HG02588 (cell line): ENCODE results near the gene CCDC107.
"Not testable (repeated sequence)": the region's sequence is repeated elsewhere in the genome, so short reads cannot be mapped to it uniquely, and the experiment has no call there.

Source experiments
- ATAC-seq: cut with Tn5 transposase; IDR thresholded peaks from one replicate; pipeline ENCODE4 v1.9.1; 2021; ENCODE audit warnings: mild to moderate bottlenecking, moderate library complexity; ENCODE audit not compliant: unreplicated experiment

The CCDC107 gene

GRCh38 chr9:35637427-35637955, 20.6 kb upstream of the CCDC107 start:
- not testable (repeated sequence) for ATAC-seq

DNA sequence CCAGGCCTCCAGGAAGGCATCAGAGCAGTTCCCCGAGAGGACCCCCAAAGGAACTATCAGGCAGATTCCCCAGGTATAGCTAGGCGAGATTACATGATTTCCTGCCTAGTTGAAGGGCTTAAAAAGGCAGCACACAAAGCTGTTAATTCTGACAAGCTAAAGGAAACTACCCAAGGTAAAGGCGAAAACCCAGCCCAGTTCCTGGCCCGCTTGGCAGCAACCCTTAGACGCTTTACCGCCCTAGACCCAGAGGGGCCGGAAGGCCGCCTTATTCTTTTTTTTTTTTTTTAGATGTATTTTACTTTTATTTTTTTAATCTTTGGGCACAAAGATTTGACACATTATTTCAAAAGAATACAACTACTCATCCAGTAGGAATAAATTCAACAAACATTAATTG, 19.3 kb upstream of the CCDC107 start:
- not testable (repeated sequence) for ATAC-seq

DNA sequence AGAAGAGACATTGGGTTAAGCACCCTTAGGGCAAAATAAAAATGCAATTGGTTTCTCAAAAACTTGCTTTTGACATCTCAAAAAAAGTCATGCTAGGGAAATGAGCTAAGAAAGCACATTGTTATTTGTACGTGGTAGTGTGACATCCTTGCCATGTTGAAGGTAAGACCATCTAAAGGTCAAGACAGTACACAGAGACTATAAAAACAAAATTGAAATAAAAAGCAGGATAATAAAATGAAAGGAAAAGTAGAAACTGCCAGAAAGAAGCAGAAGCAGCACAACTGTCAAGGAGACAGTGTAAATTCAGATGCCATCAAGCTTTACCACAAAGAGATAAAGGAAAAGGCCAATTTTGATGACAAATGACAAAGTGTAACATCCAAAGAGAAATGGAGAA, 18.9 kb upstream of the CCDC107 start:
- ATAC-seq = not testable (repeated sequence)

DNA sequence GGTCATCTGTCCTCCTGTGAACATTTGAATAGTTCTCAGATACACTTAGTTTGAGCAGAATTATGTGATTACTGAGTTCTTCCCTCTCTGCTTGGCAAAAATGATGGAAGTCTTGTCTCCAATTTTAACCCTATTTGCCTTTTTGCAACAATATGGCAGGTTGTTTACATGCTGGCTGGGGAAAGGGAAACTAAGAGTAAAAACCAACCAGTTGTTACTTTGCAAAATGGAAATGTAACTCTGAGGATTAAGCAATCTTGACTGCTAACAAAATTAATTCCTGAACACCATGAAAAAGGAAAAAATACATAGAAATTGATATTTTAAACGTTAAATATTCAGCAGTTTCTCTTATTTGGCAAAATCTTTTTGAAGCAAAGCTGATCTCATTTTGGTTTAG, 18.5 kb upstream of the CCDC107 start:
- ATAC-seq = no peak

DNA sequence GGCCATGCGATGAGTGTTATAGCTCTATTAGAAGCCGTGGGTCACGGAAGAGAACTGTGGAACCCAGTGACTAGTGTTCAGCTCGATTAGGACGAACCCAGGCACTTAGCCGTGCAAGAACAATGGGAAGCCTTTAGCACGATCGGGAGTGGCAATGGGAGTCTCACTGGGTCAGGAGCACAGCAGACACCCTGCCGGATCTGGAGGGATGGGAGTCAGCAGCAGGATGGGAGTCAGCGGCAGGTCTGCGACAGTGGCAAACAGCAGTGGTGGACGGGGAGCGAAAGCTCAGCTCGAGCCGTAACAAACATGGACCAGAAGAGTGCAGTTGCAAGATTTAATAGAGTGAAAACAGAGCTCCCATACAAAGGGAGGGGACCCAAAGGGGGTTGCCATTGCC, 17.7 kb upstream of the CCDC107 start:
- not testable (repeated sequence) for ATAC-seq

GRCh38 chr9:35641478-35641877, 16.6 kb upstream of the CCDC107 start:
- ATAC-seq = not testable (repeated sequence)

DNA sequence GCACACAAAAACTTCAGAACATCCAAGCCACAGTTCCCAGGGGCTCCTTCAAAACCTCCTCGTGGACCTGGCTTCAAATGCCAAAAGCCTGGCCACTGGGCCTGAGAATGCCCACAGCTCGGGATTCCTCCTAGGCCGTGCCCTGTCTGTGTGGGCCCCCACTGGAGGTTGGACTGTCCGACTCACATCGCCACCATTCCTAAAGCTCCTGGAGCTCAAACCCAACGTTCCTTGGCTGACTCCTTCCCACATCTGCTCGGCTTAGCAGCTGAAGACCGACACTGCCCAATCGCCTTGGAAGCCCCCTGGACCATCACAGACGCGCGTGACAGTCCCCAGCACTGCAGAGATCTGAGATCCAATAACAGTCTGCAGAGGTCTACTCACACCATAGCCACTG, 15.0 kb upstream of the CCDC107 start:
- ATAC-seq = no peak

DNA sequence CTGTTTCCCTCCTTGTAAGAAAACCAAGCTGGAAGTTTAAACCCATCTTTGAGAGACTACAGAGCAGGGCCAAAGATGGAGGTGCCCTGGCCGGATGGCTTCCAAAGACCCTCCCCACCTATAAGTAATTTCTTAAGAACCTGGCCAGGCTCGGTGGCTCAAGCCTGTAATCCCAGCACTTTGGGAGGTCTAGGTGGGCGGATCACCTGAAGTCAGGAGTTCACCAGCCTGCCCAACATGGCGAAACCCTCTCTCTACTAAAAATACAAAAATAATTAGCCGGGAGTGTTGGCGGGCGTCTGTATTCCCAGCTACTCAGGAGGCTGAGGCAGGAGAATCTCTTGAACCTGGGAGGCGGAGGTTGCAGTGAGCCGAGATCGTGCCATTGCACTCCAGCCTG, 12.4 kb upstream of the CCDC107 start:
- ATAC-seq = not testable (repeated sequence)

DNA sequence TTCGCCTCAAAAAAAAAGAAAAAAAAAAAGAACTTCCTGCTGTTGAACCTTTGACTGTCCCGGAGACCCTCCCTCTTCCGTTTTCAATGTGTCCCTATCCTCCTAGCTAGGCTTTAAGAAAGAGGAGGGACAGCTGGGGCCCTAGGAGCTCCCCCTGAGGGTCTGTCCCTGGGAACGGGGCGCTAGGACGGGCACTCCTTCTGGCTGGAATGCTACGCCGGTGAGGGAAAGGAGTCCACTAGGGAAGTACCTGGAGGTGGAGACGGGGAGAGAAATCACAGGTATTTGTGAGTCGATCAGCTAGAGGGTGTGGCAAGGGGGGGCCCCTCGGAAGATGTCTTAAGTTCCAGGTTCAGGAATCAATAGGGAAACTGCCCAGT, 11.9 kb upstream of the CCDC107 start:
- ATAC-seq = no peak

- peak; percentile 82 for ATAC-seq
These were observed 11.4 kb upstream of the CCDC107 start for GRCh38 chr9:35646533-35647265.

DNA sequence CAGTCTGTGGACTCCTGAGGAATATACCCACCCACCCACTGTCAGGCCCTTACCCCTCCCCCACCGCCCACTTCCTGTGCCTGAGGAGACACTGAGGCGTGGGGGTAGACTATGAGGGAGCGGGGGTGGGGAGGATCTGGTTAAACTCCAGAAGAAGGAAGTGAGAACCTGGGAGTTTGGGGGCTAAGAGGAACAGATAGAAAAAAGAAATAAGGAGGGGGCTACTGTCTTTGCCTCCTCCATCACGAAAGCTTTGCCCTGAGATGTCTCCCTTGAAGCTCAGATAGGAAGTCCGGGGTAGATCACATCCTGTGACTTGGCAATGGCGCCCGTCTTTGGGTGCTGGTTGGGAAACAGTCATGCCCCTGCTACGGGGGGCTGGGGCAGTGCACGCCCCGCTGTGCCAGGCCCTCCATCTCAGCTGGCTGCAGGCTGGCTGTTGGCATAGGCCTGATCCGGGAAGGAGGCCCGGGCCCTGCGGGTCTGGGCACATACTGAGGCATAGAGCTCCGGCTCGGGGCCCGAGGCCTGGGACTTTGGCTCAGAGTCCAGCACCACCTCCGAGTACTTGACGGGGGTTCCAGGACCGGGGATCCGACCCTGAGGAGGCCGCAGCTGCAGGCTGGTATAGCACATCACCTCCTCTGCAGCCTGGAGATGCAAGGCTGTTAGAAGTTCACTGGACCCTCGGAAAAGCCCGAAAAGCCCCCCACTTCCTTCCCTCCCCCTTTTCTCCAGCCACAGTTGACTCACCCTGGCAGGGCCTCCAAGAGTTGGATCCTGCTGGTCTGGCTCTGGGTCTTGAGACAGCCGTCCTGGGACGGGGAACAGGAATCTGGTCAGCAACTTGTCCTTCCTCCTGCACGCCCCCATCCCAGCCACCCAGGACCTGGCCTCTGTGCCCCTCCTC, 8.4 kb upstream of the CCDC107 start:
- no peak for ATAC-seq

- ATAC-seq = no peak
These were observed 7.5 kb upstream of the CCDC107 start, which contains the start of gene SIT1 for GRCh38 chr9:35650341-35651158. Gene SIT1, minus strand, starts transcription at chr9:35650931. Its CDS starts 78 bp downstream, at chr9:35650853.

- no peak for ATAC-seq
These were observed 5.9 kb upstream of the CCDC107 start for GRCh38 chr9:35651956-35652828.

- no peak for ATAC-seq
These were observed 5.3 kb upstream of the CCDC107 start for GRCh38 chr9:35652829-35653209.

DNA sequence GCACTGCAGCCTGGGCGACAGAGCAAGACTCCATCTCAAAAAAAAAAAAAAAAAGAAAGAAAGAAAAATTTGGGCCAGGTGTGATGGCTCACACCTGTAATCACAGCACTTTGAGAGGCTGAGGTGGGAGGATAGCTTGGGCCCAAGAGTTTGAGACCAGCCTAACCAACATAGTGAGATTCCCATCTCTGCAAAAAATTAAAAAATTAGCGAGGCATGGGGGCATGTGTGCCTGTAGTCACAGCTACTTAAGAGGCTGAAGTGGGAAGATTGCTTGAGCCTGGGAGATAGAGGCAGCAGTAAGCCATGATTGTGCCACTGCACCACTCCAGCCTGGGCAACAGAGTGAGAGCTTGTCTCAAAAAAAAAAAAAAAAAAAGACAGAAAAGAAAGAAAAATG, 4.5 kb upstream of the CCDC107 start:
- no peak for ATAC-seq

- ATAC-seq = no peak
These were observed 1.7 kb upstream of the CCDC107 start for GRCh38 chr9:35656348-35656747.

DNA sequence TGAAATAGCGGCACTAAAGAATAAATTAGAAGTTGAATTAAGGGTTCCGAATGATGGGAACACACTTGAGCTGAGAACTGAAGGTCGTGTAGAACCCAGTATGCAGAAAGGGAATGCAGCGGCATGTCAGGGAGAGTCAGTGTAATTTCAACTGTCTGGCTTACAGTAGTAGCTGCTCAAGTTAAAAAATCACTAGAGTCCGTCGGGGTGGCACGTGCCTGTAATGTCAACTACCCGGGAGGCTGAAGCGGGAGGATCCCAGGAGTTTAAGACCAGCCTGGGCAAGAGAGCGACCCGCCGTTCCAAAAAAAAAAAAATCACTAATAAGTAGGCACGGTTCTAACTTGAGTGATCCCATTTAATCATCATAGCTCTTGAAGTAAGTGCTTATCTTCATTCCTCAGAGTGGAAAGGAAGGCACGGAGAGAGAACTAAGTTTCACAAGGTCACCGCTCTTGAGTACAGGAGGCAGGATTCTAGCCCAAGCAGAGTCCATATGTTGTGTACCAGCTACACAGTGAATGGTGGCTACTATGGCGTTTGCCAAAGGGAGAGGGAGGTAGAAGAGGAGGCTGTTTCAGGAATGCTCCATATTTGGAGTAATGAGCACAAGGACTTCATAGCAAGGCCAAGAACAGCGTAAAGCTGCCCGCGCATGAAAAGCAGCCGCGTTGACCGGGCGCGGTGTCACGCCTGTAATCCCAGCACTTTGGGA, 1.1 kb upstream of the CCDC107 start:
- ATAC-seq = no peak

- ATAC-seq = peak; percentile 86
These were observed 451 bp upstream of the CCDC107 start, which contains the start of gene RMRP for GRCh38 chr9:35657546-35658136. Gene RMRP, minus strand, starts transcription at chr9:35658019.

- ATAC-seq = no peak
These were observed 802 bp downstream of the CCDC107 start for GRCh38 chr9:35658968-35659220.
